SU-DHL-6 (cell line): ENCODE results near the gene ATXN7L1.

Experiments
- H2AFZ ChIP-seq: fragments of 200-600 bp; sonication (generic); 2 replicates; pipeline ENCODE4 v1.6.1; 2014; ENCODE audit warnings: low read depth, mild to moderate bottlenecking, moderate library complexity, mixed read lengths, antibody characterized with exemption, low read length; ENCODE audit not compliant: severe bottlenecking
- H3F3A ChIP-seq: fragments of 200-600 bp; shearing (Covaris generic); 2 replicates; pipeline ENCODE4 v1.6.0; 2016; ENCODE audit warnings: antibody characterized with exemption, mild to moderate bottlenecking; ENCODE audit not compliant: insufficient read depth
- H3K27ac ChIP-seq: fragments of 200-600 bp; sonication (generic); 2 replicates; pipeline ENCODE4 v1.5.1; 2016; ENCODE audit warnings: low read depth, mild to moderate bottlenecking, low read length, moderate library complexity, mixed read lengths
- H3K27me3 ChIP-seq: fragments of 200-600 bp; sonication (generic), shearing (Covaris generic); 2 replicates; pipeline ENCODE4 v1.6.0; 2014; ENCODE audit warnings: mild to moderate bottlenecking, low read length
- H3K36me3 ChIP-seq: fragments of 200-600 bp; sonication (generic); 2 replicates; pipeline ENCODE4 v1.6.1; 2014; ENCODE audit warnings: mild to moderate bottlenecking, low read length, mixed read lengths
- H3K4me2 ChIP-seq: fragments of 300-600, 200-600 bp; shearing (Covaris generic), sonication (generic); 2 replicates; pipeline ENCODE4 v1.6.0; 2014; ENCODE audit warnings: low read length, low read depth, mild to moderate bottlenecking; ENCODE audit not compliant: poor library complexity, severe bottlenecking
- H3K4me3 ChIP-seq: fragments of 200-600 bp; sonication (generic); 2 replicates; pipeline ENCODE4 v1.5.1; 2014; ENCODE audit warnings: antibody characterized with exemption, low read length, mild to moderate bottlenecking, mixed read lengths; ENCODE audit not compliant: insufficient read depth, poor library complexity, severe bottlenecking
- H3K79me2 ChIP-seq: fragments of 200-600 bp; sonication (generic); 2 replicates; pipeline ENCODE4 v1.6.1; 2014; ENCODE audit warnings: mild to moderate bottlenecking, low read length, moderate library complexity; ENCODE audit not compliant: insufficient read depth
- H3K9ac ChIP-seq: fragments of 200-600 bp; sonication (generic); 2 replicates; pipeline ENCODE4 v1.7.0; 2014; ENCODE audit warnings: mild to moderate bottlenecking, low read length
- H3K9me2 ChIP-seq: fragments of 200-600 bp; sonication (generic); replicated peaks from 2 replicates; pipeline ENCODE4 v1.6.1; 2014; ENCODE audit warnings: low read length; ENCODE audit not compliant: insufficient read depth
- H3K9me3 ChIP-seq: fragments of 200-600 bp; sonication (generic); 2 replicates; pipeline ENCODE4 v1.6.1; 2014; ENCODE audit warnings: low read length, mixed read lengths; ENCODE audit not compliant: insufficient read depth
- H4K20me1 ChIP-seq: fragments of 200-600 bp; sonication (generic); 2 replicates; pipeline ENCODE4 v1.6.1; 2014; ENCODE audit warnings: low read depth, mild to moderate bottlenecking, antibody characterized with exemption, low read length, moderate library complexity, mixed read lengths
- EZH2phosphoT487 ChIP-seq: fragments of 200-600 bp; sonication (generic), shearing (Covaris generic); conservative IDR thresholded peaks from 2 replicates; pipeline ENCODE4 v1.6.1; 2018; ENCODE audit warnings: mild to moderate bottlenecking, antibody characterized with exemption, low read length, moderate library complexity, mixed read lengths
- TF ChIP-seq, protein P1 (sequence below): fragments of 200-600 bp; sonication (generic); IDR thresholded peaks from one replicate; pipeline ENCODE4 v1.5.1; 2017; ENCODE audit warnings: antibody characterized with exemption, mild to moderate bottlenecking, low read length, moderate library complexity; ENCODE audit not compliant: insufficient read depth, poor library complexity, severe bottlenecking

The ATXN7L1 gene

DNA sequence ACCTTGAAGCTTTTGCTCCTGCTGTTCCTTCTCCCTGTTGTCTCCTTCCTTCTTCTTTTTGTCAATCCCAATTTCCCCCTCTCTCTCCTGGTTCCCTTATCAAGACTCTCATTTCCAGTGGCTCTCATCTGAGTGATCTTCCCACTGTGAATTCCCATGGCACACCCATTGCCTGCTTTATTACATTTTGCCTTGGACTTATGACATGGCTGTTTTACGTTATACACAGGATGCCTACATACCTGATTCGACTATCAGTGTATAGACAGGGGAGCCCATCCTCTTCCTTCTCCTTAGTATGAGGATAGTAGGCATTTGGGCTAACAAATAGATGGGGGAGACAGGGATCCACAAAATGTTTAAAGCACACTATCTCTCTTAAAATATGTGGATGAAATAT, 255.2 kb downstream of the ATXN7L1 start:
- H3K79me2 ChIP-seq, result no peaks in the 10 kb centered on the region
- no peak overlapping the region for H2AFZ ChIP-seq
- H3K27ac ChIP-seq, result no peak overlapping the region
- no peak overlapping the region for H3K9ac ChIP-seq
- H3K9me2 ChIP-seq, result no peaks in the 10 kb centered on the region
- H3K27me3 ChIP-seq, result no peaks in the 10 kb centered on the region
- no peaks in the 10 kb centered on the region for H4K20me1 ChIP-seq
- H3K4me3 ChIP-seq, result no peak overlapping the region
- no peaks in the 10 kb centered on the region for H3F3A ChIP-seq
- H3K4me2 ChIP-seq, result no peak overlapping the region
- no peaks in the 10 kb centered on the region for H3K36me3 ChIP-seq
- TF ChIP-seq EZH2phosphoT487, result no peak
- TF ChIP-seq, protein P1, sequence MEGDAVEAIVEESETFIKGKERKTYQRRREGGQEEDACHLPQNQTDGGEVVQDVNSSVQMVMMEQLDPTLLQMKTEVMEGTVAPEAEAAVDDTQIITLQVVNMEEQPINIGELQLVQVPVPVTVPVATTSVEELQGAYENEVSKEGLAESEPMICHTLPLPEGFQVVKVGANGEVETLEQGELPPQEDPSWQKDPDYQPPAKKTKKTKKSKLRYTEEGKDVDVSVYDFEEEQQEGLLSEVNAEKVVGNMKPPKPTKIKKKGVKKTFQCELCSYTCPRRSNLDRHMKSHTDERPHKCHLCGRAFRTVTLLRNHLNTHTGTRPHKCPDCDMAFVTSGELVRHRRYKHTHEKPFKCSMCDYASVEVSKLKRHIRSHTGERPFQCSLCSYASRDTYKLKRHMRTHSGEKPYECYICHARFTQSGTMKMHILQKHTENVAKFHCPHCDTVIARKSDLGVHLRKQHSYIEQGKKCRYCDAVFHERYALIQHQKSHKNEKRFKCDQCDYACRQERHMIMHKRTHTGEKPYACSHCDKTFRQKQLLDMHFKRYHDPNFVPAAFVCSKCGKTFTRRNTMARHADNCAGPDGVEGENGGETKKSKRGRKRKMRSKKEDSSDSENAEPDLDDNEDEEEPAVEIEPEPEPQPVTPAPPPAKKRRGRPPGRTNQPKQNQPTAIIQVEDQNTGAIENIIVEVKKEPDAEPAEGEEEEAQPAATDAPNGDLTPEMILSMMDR, result no peak
- H3K9me3 ChIP-seq, result no peaks in the 10 kb centered on the region

DNA sequence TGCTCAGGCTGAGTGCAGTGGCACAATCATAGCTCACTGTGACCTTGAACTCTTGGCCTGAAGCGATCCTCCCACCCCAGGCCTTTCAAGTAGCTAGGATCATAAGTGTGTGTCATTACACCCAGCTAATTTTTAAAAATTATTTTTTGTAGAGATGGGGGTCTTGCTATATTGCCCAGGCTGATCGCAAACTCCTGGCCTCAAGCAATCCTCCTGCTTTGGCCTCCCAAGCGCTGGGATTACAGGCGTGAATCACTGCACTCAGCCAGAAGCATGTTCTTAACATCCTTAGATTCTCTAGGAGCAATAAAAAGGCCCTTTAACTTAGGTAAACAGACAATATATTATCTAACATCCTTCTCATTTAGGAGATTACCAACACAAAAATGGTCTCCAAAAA, 256.8 kb downstream of the ATXN7L1 start:
- H3K79me2 ChIP-seq, result no peaks in the 10 kb centered on the region
- H3K36me3 ChIP-seq, result no peaks in the 10 kb centered on the region
- no peaks in the 10 kb centered on the region for H4K20me1 ChIP-seq
- H3K4me2 ChIP-seq, result no peak overlapping the region
- no peak for TF ChIP-seq EZH2phosphoT487
- TF ChIP-seq, protein P1, result no peak
- H3F3A ChIP-seq, result no peaks in the 10 kb centered on the region
- no peaks in the 10 kb centered on the region for H3K9me3 ChIP-seq
- no peak overlapping the region for H3K27ac ChIP-seq
- H2AFZ ChIP-seq, result no peak overlapping the region
- no peak overlapping the region for H3K4me3 ChIP-seq
- H3K27me3 ChIP-seq, result no peaks in the 10 kb centered on the region
- H3K9ac ChIP-seq, result no peak overlapping the region
- no peaks in the 10 kb centered on the region for H3K9me2 ChIP-seq

DNA sequence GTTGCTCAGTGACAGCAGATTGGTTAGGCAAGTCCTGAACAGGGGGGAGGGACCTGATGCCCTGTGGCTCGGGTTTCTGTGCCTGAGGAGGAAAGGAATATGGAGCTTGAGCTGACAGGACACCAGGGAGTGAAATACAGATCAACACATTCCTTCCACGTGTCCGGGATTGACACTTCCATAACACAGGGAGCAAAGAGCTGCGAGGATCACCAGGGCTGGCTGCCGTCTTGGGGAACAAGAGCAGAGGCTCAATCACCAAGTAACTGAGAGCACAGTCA, 258.4 kb downstream of the ATXN7L1 start:
- Histone ChIP-seq H3K79me2 (no peaks in the 10 kb centered on the region), H3F3A (no peaks in the 10 kb centered on the region), H3K9ac (no peak overlapping the region), H4K20me1 (no peaks in the 10 kb centered on the region), H3K36me3 (no peaks in the 10 kb centered on the region), H3K9me3 (no peaks in the 10 kb centered on the region), H3K9me2 (no peaks in the 10 kb centered on the region), H3K4me2 (no peak overlapping the region), H2AFZ (no peak overlapping the region), H3K27me3 (no peaks in the 10 kb centered on the region), H3K4me3 (no peak overlapping the region), H3K27ac (no peak overlapping the region)
- TF ChIP-seq, protein P1, result no peak
- no peak for TF ChIP-seq EZH2phosphoT487

DNA sequence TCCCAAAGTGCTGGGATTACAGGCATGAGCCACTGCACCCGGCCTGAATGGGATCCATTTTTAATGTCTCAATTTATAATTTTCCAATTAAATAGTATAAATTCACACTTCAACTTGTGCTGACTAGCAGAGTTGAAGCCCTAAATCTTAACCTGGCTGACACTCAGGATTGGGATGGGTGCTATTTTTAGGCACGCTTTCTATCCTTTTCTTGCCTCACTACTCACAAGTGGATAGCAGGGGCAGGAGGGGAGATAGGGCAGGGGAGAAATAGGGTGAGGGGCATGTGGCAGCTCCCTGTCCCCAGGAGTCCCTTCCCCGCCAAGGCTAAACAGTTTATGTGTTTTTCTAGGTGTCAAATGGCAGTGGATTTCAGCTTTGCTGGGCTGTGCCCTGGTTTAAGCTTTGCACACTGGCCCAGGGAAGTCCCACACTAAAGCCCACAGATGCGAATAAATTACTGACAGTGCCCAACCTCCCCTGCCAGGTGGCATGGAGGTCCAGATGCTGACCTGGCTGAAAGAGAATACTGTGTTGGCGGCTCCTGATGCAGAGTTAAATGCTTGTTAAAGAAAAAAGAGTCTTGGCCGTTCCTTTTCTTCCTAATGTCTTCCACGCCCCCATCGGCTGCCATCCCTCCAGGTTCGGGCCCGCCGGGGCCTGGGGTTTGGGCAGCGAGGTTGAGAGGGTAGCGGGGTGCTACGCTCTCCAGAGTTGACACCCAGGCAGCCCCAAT, 259.0 kb downstream of the ATXN7L1 start:
- Histone ChIP-seq H3K27ac (no peak overlapping the region), H3K36me3 (no peaks in the 10 kb centered on the region), H3K9me2 (no peaks in the 10 kb centered on the region), H3K4me2 (no peak overlapping the region), H3K79me2 (no peaks in the 10 kb centered on the region), H3K9me3 (no peaks in the 10 kb centered on the region), H4K20me1 (no peaks in the 10 kb centered on the region), H3K9ac (no peak overlapping the region), H3F3A (no peaks in the 10 kb centered on the region), H3K27me3 (no peaks in the 10 kb centered on the region), H3K4me3 (no peak overlapping the region), H2AFZ (no peak overlapping the region)
- TF ChIP-seq, protein P1, result no peak
- no peak for TF ChIP-seq EZH2phosphoT487
